H9 (cell line): Measurements from ENCODE around the gene PYGB. TPM values are rescaled to one million over a fixed set of nuclear protein-coding genes. Genes with fewer than 3 reads are reported as not detected.

Source experiments
- DNase-seq: peaks from one replicate; pipeline ENCODE4 v3.0.0-alpha.2; 2017
- H2AFZ ChIP-seq: one replicate; pipeline ENCODE4 v1.6.1; 2013; ENCODE audit warnings: mild to moderate bottlenecking, low read length, control low read depth, moderate library complexity
- H2AK5ac ChIP-seq: 2 replicates; pipeline ENCODE4 v1.6.1; 2013; ENCODE audit warnings: low read length, control low read depth, mixed read lengths; ENCODE audit not compliant: insufficient read length
- H2BK120ac ChIP-seq: one replicate; pipeline ENCODE4 v1.6.1; 2013; ENCODE audit warnings: low read depth, mild to moderate bottlenecking, low read length, control low read depth, inconsistent platforms; ENCODE audit not compliant: poor library complexity, severe bottlenecking
- H2BK12ac ChIP-seq: 2 replicates; pipeline ENCODE4 v1.6.1; 2013; ENCODE audit warnings: low read length, control low read depth, mixed read lengths, low read depth; ENCODE audit not compliant: insufficient read length
- H2BK15ac ChIP-seq: 2 replicates; pipeline ENCODE4 v1.6.1; 2013; ENCODE audit warnings: low read depth, low read length, control low read depth
- H2BK20ac ChIP-seq: one replicate; pipeline ENCODE4 v1.6.1; 2013; ENCODE audit warnings: low read depth, mild to moderate bottlenecking, low read length, control low read depth, inconsistent platforms; ENCODE audit not compliant: poor library complexity, severe bottlenecking
- H2BK5ac ChIP-seq: 2 replicates; pipeline ENCODE4 v1.6.1; 2013; ENCODE audit warnings: low read length, control low read depth, mixed read lengths; ENCODE audit not compliant: insufficient read length
- H3K14ac ChIP-seq: 2 replicates; pipeline ENCODE4 v1.6.1; 2013; ENCODE audit warnings: low read length, control low read depth; ENCODE audit not compliant: insufficient read depth
- H3K18ac ChIP-seq: 2 replicates; pipeline ENCODE4 v1.6.1; 2013; ENCODE audit warnings: low read depth, mild to moderate bottlenecking, mixed read lengths, low read length, control low read depth; ENCODE audit not compliant: insufficient read length
- H3K23ac ChIP-seq: 2 replicates; pipeline ENCODE4 v1.6.1; 2013; ENCODE audit warnings: low read length, control low read depth, mixed read lengths, low read depth; ENCODE audit not compliant: insufficient read length
- H3K23me2 ChIP-seq: 2 replicates; pipeline ENCODE4 v1.6.1; 2013; ENCODE audit warnings: low read depth, mild to moderate bottlenecking, mixed read lengths, low read length, control low read depth; ENCODE audit not compliant: insufficient read length, poor library complexity, severe bottlenecking
- H3K27ac ChIP-seq: 2 replicates; pipeline ENCODE4 v1.5.1; 2013; ENCODE audit warnings: low read length, control low read depth, mixed read lengths, low read depth; ENCODE audit not compliant: insufficient read length
- H3K27me3 ChIP-seq: 2 replicates; pipeline ENCODE4 v1.6.1; 2013; ENCODE audit warnings: low read length, control low read depth, inconsistent platforms; ENCODE audit not compliant: insufficient read depth
- H3K4ac ChIP-seq: 2 replicates; pipeline ENCODE4 v1.6.1; 2013; ENCODE audit warnings: low read depth, mild to moderate bottlenecking, control low read depth, inconsistent platforms, low read length, moderate library complexity
- H3K4me1 ChIP-seq: 2 replicates; pipeline ENCODE4 v1.6.1; 2013; ENCODE audit warnings: low read length, control low read depth, inconsistent platforms; ENCODE audit not compliant: insufficient read depth
- H3K4me2 ChIP-seq: 2 replicates; pipeline ENCODE4 v1.6.1; 2013; ENCODE audit warnings: low read length, control low read depth, mixed read lengths; ENCODE audit not compliant: insufficient read length, insufficient read depth
- H3K56ac ChIP-seq: 2 replicates; pipeline ENCODE4 v1.6.1; 2013; ENCODE audit warnings: low read depth, mild to moderate bottlenecking, mixed read lengths, low read length, control low read depth; ENCODE audit not compliant: insufficient read length
- H3K79me1 ChIP-seq: 2 replicates; pipeline ENCODE4 v1.6.1; 2013; ENCODE audit warnings: low read depth, mild to moderate bottlenecking, moderate library complexity, low read length, control low read depth, inconsistent platforms; ENCODE audit not compliant: insufficient read depth, poor library complexity, severe bottlenecking
- H3K79me2 ChIP-seq: 2 replicates; pipeline ENCODE4 v1.6.1; 2013; ENCODE audit warnings: low read length, control low read depth, inconsistent platforms; ENCODE audit not compliant: insufficient read depth
- H3K9ac ChIP-seq: 2 replicates; pipeline ENCODE4 v1.6.1; 2013; ENCODE audit warnings: low read length, control low read depth, mixed read lengths; ENCODE audit not compliant: insufficient read length; ENCODE audit errors: extremely low read depth
- H3K9me3 ChIP-seq: one replicate; pipeline ENCODE4 v1.6.1; 2013; ENCODE audit warnings: low read depth, low read length, inconsistent platforms; ENCODE audit not compliant: control insufficient read depth
- H3T11ph ChIP-seq: one replicate; pipeline ENCODE4 v1.6.1; 2013; ENCODE audit warnings: mild to moderate bottlenecking, low read length, control low read depth, inconsistent platforms
- H4K20me1 ChIP-seq: one replicate; pipeline ENCODE4 v1.6.1; 2013; ENCODE audit not compliant: control insufficient read depth, insufficient read length, insufficient read depth
- H4K5ac ChIP-seq: 2 replicates; pipeline ENCODE4 v1.6.1; 2013; ENCODE audit warnings: low read depth, mild to moderate bottlenecking, mixed read lengths, low read length, control low read depth; ENCODE audit not compliant: insufficient read length
- H4K8ac ChIP-seq: replicated peaks from 2 replicates; pipeline ENCODE4 v1.6.1; 2013; ENCODE audit warnings: low read length, control low read depth, mixed read lengths, low read depth; ENCODE audit not compliant: insufficient read length
- H4K91ac ChIP-seq: 2 replicates; pipeline ENCODE4 v1.6.1; 2013; ENCODE audit warnings: low read depth, mild to moderate bottlenecking, moderate library complexity, mixed read lengths, low read length, control low read depth; ENCODE audit not compliant: insufficient read length
- H3K27ac Mint-ChIP-seq, 3 experiments: 2 replicates in 2 of 3; 3 replicates in 1 of 3; pipeline ENCODE4 v1.8.0; 2020 to 2021; ENCODE audit warnings: mixed read lengths in 3 of 3, mild to moderate bottlenecking in 1 of 3, moderate library complexity in 1 of 3
- H3K27me3 Mint-ChIP-seq: 2 replicates; pipeline ENCODE4 v1.8.0; 2021; ENCODE audit warnings: low read depth, mild to moderate bottlenecking, moderate library complexity, mixed read lengths
- H3K36me3 Mint-ChIP-seq, 3 experiments: 2 replicates in 2 of 3; 3 replicates in 1 of 3; pipeline ENCODE4 v1.8.0; 2020 to 2021; ENCODE audit warnings: low read depth in 3 of 3, mixed read lengths in 3 of 3; ENCODE audit not compliant: insufficient read depth in 1 of 3
- H3K4me1 Mint-ChIP-seq, 2 experiments: 2 replicates each; pipeline ENCODE4 v1.8.0; 2020; ENCODE audit warnings: mixed read lengths in 2 of 2
- H3K4me3 Mint-ChIP-seq, 2 experiments: 2 replicates in 1 of 2; 3 replicates in 1 of 2; pipeline ENCODE4 v1.8.0; 2020 to 2021; ENCODE audit warnings: mild to moderate bottlenecking in 2 of 2, mixed read lengths in 2 of 2, moderate library complexity in 1 of 2
- H3K9me3 Mint-ChIP-seq, 2 experiments: 2 replicates in 1 of 2; 3 replicates in 1 of 2; pipeline ENCODE4 v1.8.0; 2020; ENCODE audit warnings: mild to moderate bottlenecking in 2 of 2, mixed read lengths in 2 of 2, moderate library complexity in 1 of 2
- CTCF ChIP-seq: fragments of 200-600 bp; sonication (generic); conservative IDR thresholded peaks from 3 replicates; pipeline ENCODE4 v1.8.0; 2021; ENCODE audit warnings: antibody characterized with exemption, mild to moderate bottlenecking
- WGBS: extraction: QIAGEN DNeasy Blood & Tissue Kit; methylation state at CpG from one replicate; pipeline ENCODE4 v1.1.7; 2013; ENCODE audit warnings: missing lambda C conversion rate, low lambda C conversion rate, mixed read lengths; ENCODE audit not compliant: insufficient read length; ENCODE audit errors: extremely low coverage; 5-methylcytosine and 5-hydroxymethylcytosine counted together
- total RNA-seq: library from RNA; stranded (reverse); gene quantifications from 2 replicates; pipeline ENCODE4 v1.2.1, GENCODE V29; 2021

PYGB gene
- total RNA-seq, 1 experiment from 2014 or later: 46.9 TPM

- H2AK5ac ChIP-seq: no peak overlapping the region
- no peak overlapping the region for H4K8ac ChIP-seq
- H3K36me3 Mint-ChIP-seq: peaks cover 0 to 8% (median 6%) of the 10 kb centered on the region in 3 experiments; a peak in 4 of 7 replicates
- H3K27me3 Mint-ChIP-seq: no peaks in the 10 kb centered on the region
- no peak overlapping the region for H2BK20ac ChIP-seq
- peaks cover 3% of the 10 kb centered on the region for H3K4me1 ChIP-seq
- H3K79me2 ChIP-seq: peaks cover 3% of the 10 kb centered on the region; the same call in 1 of the 2 replicates
- H3K4me2 ChIP-seq: no peak overlapping the region
- no peak overlapping the region for H3K23ac ChIP-seq
- no peaks in the 10 kb centered on the region for H3K27me3 ChIP-seq
- no peak overlapping the region for H3K4ac ChIP-seq
- peaks cover 14% of the 10 kb centered on the region in 2 experiments for H3K4me1 Mint-ChIP-seq
- no peak overlapping the region for H2BK5ac ChIP-seq
- no peaks in the 10 kb centered on the region for H3K9me3 Mint-ChIP-seq
- no peak overlapping the region for H3K4me3 Mint-ChIP-seq
- no peak overlapping the region for H3K56ac ChIP-seq
- peaks cover 2% of the 10 kb centered on the region for H3K79me1 ChIP-seq
- no peak overlapping the region for H3K27ac ChIP-seq
- no peaks in the 10 kb centered on the region for H4K20me1 ChIP-seq
- no peak overlapping the region for H2AFZ ChIP-seq
- H4K91ac ChIP-seq: no peak overlapping the region
- no peak overlapping the region for H2BK12ac ChIP-seq
- H3T11ph ChIP-seq: no peak overlapping the region
- H2BK120ac ChIP-seq: no peak overlapping the region
- H3K27ac Mint-ChIP-seq: no peak overlapping the region
- WGBS: no CpG with 5 or more reads among the region's 3 CpGs
- no peak overlapping the region for H2BK15ac ChIP-seq
- no peak overlapping the region for H4K5ac ChIP-seq
- no peak for TF ChIP-seq CTCF
- H3K9me3 ChIP-seq: no peaks in the 10 kb centered on the region
- no peak overlapping the region for H3K18ac ChIP-seq
- H3K23me2 ChIP-seq: no peaks in the 10 kb centered on the region
- H3K9ac ChIP-seq: no peak overlapping the region
- no peak overlapping the region for H3K14ac ChIP-seq
- no peak for DNase-seq
These were observed 96.7 kb downstream of the PYGB start for GRCh38 chr20:25344634-25345033.
